Measurements from ENCODE around the gene RPL41. TPM values are rescaled to one million over a fixed set of nuclear protein-coding genes. Genes with fewer than 3 reads are reported as not detected.

Gene RPL41
- total and polyA plus RNA-seq, 10 of the 15 experiments (the other 5 are each of a cell fraction or from before 2014, with no cell fraction given), result 4,144 to 19,112 (median 8,004) TPM

DNA sequence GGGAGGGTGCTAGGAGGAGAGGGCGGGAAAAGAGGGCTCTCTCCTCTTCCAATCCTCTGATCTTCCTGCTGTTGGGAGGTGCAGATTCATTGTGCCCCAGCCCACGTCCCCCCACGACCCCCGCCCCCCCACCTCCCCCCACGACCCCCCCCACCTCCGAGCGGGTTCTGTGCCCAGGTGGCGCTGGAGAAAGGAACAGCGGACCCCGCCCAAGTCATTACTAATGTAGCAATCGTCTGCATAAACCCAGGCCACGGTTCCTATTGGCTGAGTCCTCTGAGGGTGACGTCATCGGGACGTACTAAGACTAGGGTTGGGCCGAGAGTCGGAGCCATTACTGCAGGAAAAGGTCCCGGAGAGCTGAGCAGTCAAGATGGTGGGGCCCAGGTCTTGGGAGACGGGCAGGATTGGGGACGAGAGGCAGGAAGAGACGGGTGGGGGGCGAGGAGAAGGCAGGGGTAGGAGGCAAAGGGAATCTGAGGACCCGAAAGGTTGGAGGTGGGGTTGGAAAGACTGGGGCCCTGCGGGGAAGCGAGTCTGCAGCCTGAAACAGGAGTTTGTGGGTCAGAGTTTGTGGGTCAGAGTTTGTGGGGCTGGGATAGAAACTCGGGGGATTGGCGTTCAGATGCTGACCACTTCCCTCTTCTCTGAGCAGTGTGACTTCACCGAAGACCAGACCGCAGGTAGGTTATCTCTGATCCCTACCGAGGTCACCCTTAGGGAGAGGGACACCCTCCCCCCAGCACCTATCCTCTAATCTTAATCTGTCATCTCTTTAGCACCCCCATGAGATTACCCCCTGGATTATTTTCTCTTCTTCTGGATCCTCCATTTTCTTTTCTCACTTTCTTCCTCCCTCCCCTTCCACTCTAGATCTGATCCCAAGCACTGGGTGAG is 41.8 kb downstream of the RPL41 start, which contains the start of gene MYL6 (continued):
- TF ChIP-seq ZBTB11 (CRISPR knock-in tag; IDR thresholded peaks at IDR 0.05) (peak; percentile 53), STAT3 (IDR thresholded peaks at IDR 0.05; ENCODE audit: low read depth, low read length) (no peak), IKZF2 (IDR thresholded peaks at IDR 0.05) (peak; percentile 78 to 88), ZNF24 (IDR thresholded peaks at IDR 0.05) (no peak), RAD21 (IDR thresholded peaks at IDR 0.05; ENCODE audit: insufficient read depth, low read depth, low read length) (no peak), FOXK2 (IDR thresholded peaks at IDR 0.05) (peak; percentile 60; the same call in 1 of the 2 replicates), NFYB (IDR thresholded peaks at IDR 0.05; ENCODE audit: insufficient read depth, low read depth, low read length) (peak; percentile 71), SMAD1 (IDR thresholded peaks at IDR 0.05; ENCODE audit: low read depth, partially characterized antibody) (peak; percentile 93), SMC3 (IDR thresholded peaks at IDR 0.05; ENCODE audit: borderline replicate concordance, low read length) (no peak), SPI1 (IDR thresholded peaks at IDR 0.05; ENCODE audit: borderline replicate concordance, insufficient read depth, low read depth, low read length) (peak; percentile 88), POLR2A (IDR thresholded peaks at IDR 0.05; ENCODE audit: low read depth, low read length) (peak; percentile 99), WRNIP1 (IDR thresholded peaks at IDR 0.05; ENCODE audit: borderline replicate concordance, low read depth, low read length) (no peak), ZBED1 (IDR thresholded peaks at IDR 0.05; ENCODE audit: borderline replicate concordance) (peak; percentile 24; the same call in 1 of the 2 replicates), MLLT1 (IDR thresholded peaks at IDR 0.05) (peak; percentile 96), SRF (IDR thresholded peaks at IDR 0.05; ENCODE audit: low read depth in 2 of 2, low read length in 2 of 2) (no peak), NKRF (conservative IDR thresholded peaks at IDR 0.05) (peak; percentile 55), FOS (IDR thresholded peaks at IDR 0.05; ENCODE audit: borderline replicate concordance, extremely low read depth, insufficient read length) (no peak), ASH2L (IDR thresholded peaks at IDR 0.05; ENCODE audit: borderline replicate concordance, low read depth) (no peak), HDAC6 (IDR thresholded peaks at IDR 0.05; ENCODE audit: unreplicated experiment) (peak; percentile 67)
